ENCODE data around the gene PER1.

DNA sequence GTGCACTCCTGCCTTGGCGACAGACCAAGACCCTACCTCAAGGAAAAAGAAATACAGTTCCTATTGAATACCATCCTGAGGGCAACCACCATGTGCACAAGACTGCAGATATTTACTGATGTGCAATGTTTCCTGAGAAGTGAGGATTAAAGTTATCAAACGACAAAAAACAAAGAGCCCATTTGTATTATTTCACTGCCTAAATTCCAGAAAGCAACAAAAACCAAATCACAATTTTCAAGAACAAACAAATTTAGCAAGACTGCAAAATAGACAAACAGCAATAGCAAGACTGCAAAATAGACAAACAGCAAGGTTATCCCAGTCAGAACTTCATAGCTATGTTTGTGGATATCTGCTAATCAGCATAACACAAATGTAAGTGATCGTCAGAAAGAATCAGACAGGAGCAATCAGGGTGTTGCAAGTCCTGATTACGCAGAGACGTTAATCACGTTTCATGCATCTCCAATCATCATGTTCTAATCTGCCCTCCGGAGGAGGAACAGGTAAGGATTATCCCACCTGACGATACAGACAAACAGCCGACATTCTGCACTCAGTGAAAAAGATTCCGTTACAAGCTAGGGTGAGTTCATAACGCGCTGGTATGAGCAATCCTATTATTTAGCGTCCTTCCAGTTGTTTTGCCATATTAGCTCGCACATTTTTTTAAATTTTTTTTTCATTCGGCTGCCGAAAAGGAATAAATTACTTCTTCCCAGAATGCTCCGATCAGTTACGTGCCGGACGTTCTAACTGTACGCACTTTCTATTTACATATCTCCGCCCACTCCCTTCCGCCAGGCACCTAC lies 21.1 kb upstream of the PER1 start:
- TF ChIP-seq EZH2 (IDR thresholded peaks at IDR 0.05), result no peak
- TF ChIP-seq POLR2AphosphoS5 (IDR thresholded peaks at IDR 0.05; ENCODE audit: borderline replicate concordance, low read depth, low read length), result peak; percentile 100
- TF ChIP-seq FOXP2 (optimal IDR thresholded peaks at IDR 0.05; ENCODE audit: control extremely low read depth, extremely low read length, insufficient read depth), result no peak

Data from SK-N-MC (cell line).